H7 (cell line): Measurements from ENCODE around the gene UROC1. TPM values are rescaled to one million over a fixed set of nuclear protein-coding genes. Genes with fewer than 3 reads are reported as not detected.

Experiments used
- DNase-seq: peaks from one replicate; pipeline ENCODE4 v3.0.0; 2012
- H3K27me3 ChIP-seq: 2 replicates; pipeline ENCODE4 v1.6.0; 2011; ENCODE audit warnings: mild to moderate bottlenecking, low read length; ENCODE audit not compliant: control insufficient read depth, insufficient read depth
- H3K36me3 ChIP-seq: replicated peaks from 2 replicates; pipeline ENCODE4 v1.5.1; 2011; ENCODE audit warnings: low read length; ENCODE audit not compliant: control insufficient read depth, insufficient read depth
- H3K4me3 ChIP-seq: 2 replicates; pipeline ENCODE4 v1.5.1; 2011; ENCODE audit warnings: low read depth, mild to moderate bottlenecking, control low read depth, low read length, moderate library complexity; ENCODE audit not compliant: insufficient read depth
- total RNA-seq: library from RNA; depleted of rRNA; stranded (reverse); fragments of >200 nt; shearing (Covaris generic); gene quantifications from 2 replicates; pipeline ENCODE4 v1.2.3, GENCODE V29; 2014

UROC1 gene
- total RNA-seq, 1 experiment from 2014 or later: not detected

GRCh38 chr3:126528800-126529541 lies 11.4 kb upstream of the UROC1 start:
- Histone ChIP-seq H3K27me3 (peaks cover 8% of the 10 kb centered on the region), H3K36me3 (no peaks in the 10 kb centered on the region), H3K4me3 (no peak overlapping the region)
- DNase-seq: no peak

- Histone ChIP-seq H3K36me3 (no peaks in the 10 kb centered on the region), H3K27me3 (peaks cover 13% of the 10 kb centered on the region), H3K4me3 (no peak overlapping the region)
- no peak for DNase-seq
These were observed 10.8 kb upstream of the UROC1 start for GRCh38 chr3:126528419-126528799.

- peaks cover 20% of the 10 kb centered on the region for H3K27me3 ChIP-seq
- DNase-seq: peak; percentile 75
- no peak overlapping the region for H3K4me3 ChIP-seq
- no peaks in the 10 kb centered on the region for H3K36me3 ChIP-seq
These were observed 10.1 kb upstream of the UROC1 start for GRCh38 chr3:126527455-126528211.

- no peak overlapping the region for H3K4me3 ChIP-seq
- no peak for DNase-seq
- no peaks in the 10 kb centered on the region for H3K36me3 ChIP-seq
- peaks cover 20% of the 10 kb centered on the region for H3K27me3 ChIP-seq
These were observed 9.4 kb upstream of the UROC1 start for GRCh38 chr3:126527006-126527405.

GRCh38 chr3:126526668-126527005 lies 9.1 kb upstream of the UROC1 start:
- no peak for DNase-seq
- Histone ChIP-seq H3K36me3 (no peaks in the 10 kb centered on the region), H3K4me3 (no peak overlapping the region), H3K27me3 (peaks cover 20% of the 10 kb centered on the region)

- Histone ChIP-seq H3K27me3 (peaks cover 20% of the 10 kb centered on the region), H3K36me3 (no peaks in the 10 kb centered on the region), H3K4me3 (no peak overlapping the region)
- DNase-seq: no peak
These were observed 8.5 kb upstream of the UROC1 start for GRCh38 chr3:126525853-126526667.

GRCh38 chr3:126525091-126525852 lies 7.7 kb upstream of the UROC1 start:
- Histone ChIP-seq H3K36me3 (no peaks in the 10 kb centered on the region), H3K27me3 (peaks cover 20% of the 10 kb centered on the region), H3K4me3 (no peak overlapping the region)
- peak; percentile 52 for DNase-seq

- DNase-seq: no peak
These were observed 6.9 kb upstream of the UROC1 start for GRCh38 chr3:126524429-126524988.

GRCh38 chr3:126523745-126524428 lies 6.3 kb upstream of the UROC1 start, which contains the start of gene CHST13:
Gene CHST13 (plus strand): TSS chr3:126524155. CDS start chr3:126524333, 178 bp downstream.
- H3K36me3 ChIP-seq: no peaks in the 10 kb centered on the region
- H3K4me3 ChIP-seq: peak within 1 kb of the TSS; percentile 53
- peak; percentile 95 for DNase-seq
- peaks cover 20% of the 10 kb centered on the region for H3K27me3 ChIP-seq

More at GRCh38 chr3:126524429-126524988, 6.9 kb upstream of the UROC1 start:
- Histone ChIP-seq H3K27me3 (peaks cover 20% of the 10 kb centered on the region), H3K36me3 (no peaks in the 10 kb centered on the region), H3K4me3 (peak overlapping the region; percentile 53)

- DNase-seq: peak; percentile 94
- Histone ChIP-seq H3K27me3 (peaks cover 20% of the 10 kb centered on the region), H3K36me3 (no peaks in the 10 kb centered on the region), H3K4me3 (no peak overlapping the region)
These were observed 4.8 kb upstream of the UROC1 start for GRCh38 chr3:126522363-126522788.

GRCh38 chr3:126521122-126521891 lies 3.7 kb upstream of the UROC1 start:
- H3K36me3 ChIP-seq: no peaks in the 10 kb centered on the region
- peaks cover 20% of the 10 kb centered on the region for H3K27me3 ChIP-seq
- H3K4me3 ChIP-seq: no peak overlapping the region
- DNase-seq: no peak

GRCh38 chr3:126519506-126520455 lies 2.2 kb upstream of the UROC1 start:
- Histone ChIP-seq H3K36me3 (no peaks in the 10 kb centered on the region), H3K27me3 (peaks cover 19% of the 10 kb centered on the region), H3K4me3 (no peak overlapping the region)
- no peak for DNase-seq
